Measurements from ENCODE around the gene PTEN. TPM values are rescaled to one million over a fixed set of nuclear protein-coding genes. Genes with fewer than 3 reads are reported as not detected.
"Not testable (repeated sequence)": the region's sequence is repeated elsewhere in the genome, so short reads cannot be mapped to it uniquely, and the experiment has no call there.

The PTEN gene
- total and polyA plus RNA-seq, 2 donors (not counting 3 experiments of a cell fraction or from before 2014, with no cell fraction given) = 8.0 to 76.9 TPM

DNA sequence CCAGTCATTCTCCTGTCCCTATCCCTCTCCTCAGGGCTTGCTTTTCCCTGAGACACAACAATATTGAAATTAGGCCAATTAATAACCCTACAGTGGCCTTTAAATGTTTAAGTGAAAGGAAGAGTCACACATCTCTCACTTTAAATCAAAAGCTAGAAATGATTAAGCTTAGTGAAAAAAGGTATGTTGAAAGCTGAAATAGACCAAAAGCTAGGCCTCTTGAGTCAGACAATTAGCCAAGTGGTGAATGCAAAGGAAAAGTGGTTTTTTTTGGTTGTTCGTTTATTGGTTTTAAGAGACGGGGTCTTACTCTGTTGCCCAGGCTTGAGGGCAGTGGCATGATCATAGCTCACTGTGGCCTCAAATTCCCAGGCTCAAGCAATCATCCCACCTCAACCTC lies 35.7 kb upstream of the PTEN start:
- H4K20me1 ChIP-seq (replicated peaks; ENCODE audit: control insufficient read depth, extremely low read depth, insufficient read depth, low read length) = no peaks in the 10 kb centered on the region
- CTCF ChIA-PET = interaction anchor here (1.2 kb wide), 2 partner anchors 8 to 10 kb away, joined by 3 read pairs; partner anchors contain the start of gene ATAD1
- intact Hi-C loops (cut with micrococcal nuclease) = no loop called here
- no peak overlapping the region for H3K4me3 ChIP-seq (replicated peaks in 1 of 3; ENCODE audit: insufficient read depth in 1 of 3, low read depth in 1 of 3, low read length in 3 of 3)
- no peak overlapping the region for H3K27ac ChIP-seq (ENCODE audit: insufficient read depth, low read depth, low read length)
- TF ChIP-seq, protein P1, sequence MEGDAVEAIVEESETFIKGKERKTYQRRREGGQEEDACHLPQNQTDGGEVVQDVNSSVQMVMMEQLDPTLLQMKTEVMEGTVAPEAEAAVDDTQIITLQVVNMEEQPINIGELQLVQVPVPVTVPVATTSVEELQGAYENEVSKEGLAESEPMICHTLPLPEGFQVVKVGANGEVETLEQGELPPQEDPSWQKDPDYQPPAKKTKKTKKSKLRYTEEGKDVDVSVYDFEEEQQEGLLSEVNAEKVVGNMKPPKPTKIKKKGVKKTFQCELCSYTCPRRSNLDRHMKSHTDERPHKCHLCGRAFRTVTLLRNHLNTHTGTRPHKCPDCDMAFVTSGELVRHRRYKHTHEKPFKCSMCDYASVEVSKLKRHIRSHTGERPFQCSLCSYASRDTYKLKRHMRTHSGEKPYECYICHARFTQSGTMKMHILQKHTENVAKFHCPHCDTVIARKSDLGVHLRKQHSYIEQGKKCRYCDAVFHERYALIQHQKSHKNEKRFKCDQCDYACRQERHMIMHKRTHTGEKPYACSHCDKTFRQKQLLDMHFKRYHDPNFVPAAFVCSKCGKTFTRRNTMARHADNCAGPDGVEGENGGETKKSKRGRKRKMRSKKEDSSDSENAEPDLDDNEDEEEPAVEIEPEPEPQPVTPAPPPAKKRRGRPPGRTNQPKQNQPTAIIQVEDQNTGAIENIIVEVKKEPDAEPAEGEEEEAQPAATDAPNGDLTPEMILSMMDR (IDR thresholded peaks at IDR 0.05; ENCODE audit: extremely low read depth in 1 of 2, insufficient read depth in 1 of 2, low read depth in 1 of 2, low read length in 2 of 2) = no peak
- TF ChIP-seq POLR2AphosphoS5 (IDR thresholded peaks at IDR 0.05; ENCODE audit: insufficient read depth, low read depth, low read length) (no peak), FOS (IDR thresholded peaks at IDR 0.05; ENCODE audit: borderline replicate concordance, insufficient read depth, low read length) (no peak), GATA2 (IDR thresholded peaks at IDR 0.05; ENCODE audit: insufficient read depth, insufficient read length, low read depth, low read length) (no peak), JUN (IDR thresholded peaks at IDR 0.05; ENCODE audit: borderline replicate concordance, insufficient read depth, insufficient read length, low read depth) (no peak), EZH2 (IDR thresholded peaks at IDR 0.05; ENCODE audit: borderline replicate concordance, low read depth, low read length, severe bottlenecking) (no peak), MYC (IDR thresholded peaks at IDR 0.05; ENCODE audit: low read depth, low read length) (no peak), POLR2A (IDR thresholded peaks at IDR 0.05; ENCODE audit: low read depth, low read length) (no peak)
- TF ChIP-seq, protein P2, sequence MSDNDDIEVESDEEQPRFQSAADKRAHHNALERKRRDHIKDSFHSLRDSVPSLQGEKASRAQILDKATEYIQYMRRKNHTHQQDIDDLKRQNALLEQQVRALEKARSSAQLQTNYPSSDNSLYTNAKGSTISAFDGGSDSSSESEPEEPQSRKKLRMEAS (IDR thresholded peaks at IDR 0.05; ENCODE audit: insufficient read depth, insufficient read length) = no peak
- H3K9me1 ChIP-seq (replicated peaks; ENCODE audit: control insufficient read depth, extremely low read depth, insufficient read depth, low read length) = no peaks in the 10 kb centered on the region
- BruUV-seq (replicated peaks) = no TSS peak
- no peaks in the 10 kb centered on the region for H3K9me3 ChIP-seq (replicated peaks; ENCODE audit: control insufficient read depth, insufficient read depth, low read length)
- no peak overlapping the region for H3K4me2 ChIP-seq (ENCODE audit: insufficient read depth, low read length)
- H2AFZ ChIP-seq (ENCODE audit: low read depth, low read length) = no peak overlapping the region
- FAIRE-seq = no peak
- dilution Hi-C loops (cut with MboI; ENCODE audit: extremely low pct_ligation_motif_present, low sequenced_read_pairs) = no loop called here
- POLR2A ChIA-PET = no interaction called here
- no peak for DNase-seq (ENCODE audit: low read depth, low spot score)
- no peaks in the 10 kb centered on the region for H3K27me3 ChIP-seq (ENCODE audit: control insufficient read depth in 2 of 2, insufficient read depth in 2 of 2, low read length in 2 of 2)
- no peaks in the 10 kb centered on the region for H3K79me2 ChIP-seq (ENCODE audit: control insufficient read depth, insufficient read depth, low read length)
- H3K36me3 ChIP-seq (ENCODE audit: control insufficient read depth in 2 of 2, extremely low read depth in 1 of 2, insufficient read depth in 2 of 2, low read length in 2 of 2) = no peaks in the 10 kb centered on the region
- no peaks in the 10 kb centered on the region for H3K4me1 ChIP-seq (ENCODE audit: control insufficient read depth, extremely low read depth, insufficient read depth, low read length)
- no peak overlapping the region for H3K9ac ChIP-seq (replicated peaks; ENCODE audit: extremely low read depth, insufficient read depth, low read length)

DNA sequence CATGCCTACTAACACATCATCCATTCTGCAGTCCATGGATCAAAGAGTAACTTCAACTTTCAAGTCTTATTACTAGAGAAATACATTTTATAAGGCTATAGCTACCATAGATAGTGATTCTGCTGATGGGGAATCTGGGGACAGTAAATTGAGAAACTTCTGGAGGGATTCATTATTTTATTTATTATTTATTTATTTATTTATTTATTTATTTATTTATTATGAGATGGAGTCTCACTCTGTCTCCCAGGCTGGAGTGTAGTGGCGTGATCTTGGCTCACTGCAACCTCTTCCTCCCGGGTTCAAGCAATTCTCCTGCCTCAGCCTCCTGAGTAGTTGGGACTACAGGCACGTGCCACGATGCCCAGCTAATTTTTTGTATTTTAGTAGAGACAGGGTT lies 34.4 kb upstream of the PTEN start:
- dilution Hi-C loops (cut with MboI; ENCODE audit: extremely low pct_ligation_motif_present, low sequenced_read_pairs) = not testable (repeated sequence)

More for the DNA sequence above, 34.4 kb upstream of the PTEN start:
- FAIRE-seq; H3K9me1 ChIP-seq (replicated peaks; ENCODE audit: control insufficient read depth, extremely low read depth, insufficient read depth, low read length); H3K9ac ChIP-seq (replicated peaks; ENCODE audit: extremely low read depth, insufficient read depth, low read length); BruUV-seq (replicated peaks); H3K27me3 ChIP-seq (ENCODE audit: control insufficient read depth in 2 of 2, insufficient read depth in 2 of 2, low read length in 2 of 2); POLR2A ChIA-PET; DNase-seq (ENCODE audit: low read depth, low spot score); H3K27ac ChIP-seq (ENCODE audit: insufficient read depth, low read depth, low read length); H3K4me2 ChIP-seq (ENCODE audit: insufficient read depth, low read length); H3K79me2 ChIP-seq (ENCODE audit: control insufficient read depth, insufficient read depth, low read length); H3K9me3 ChIP-seq (replicated peaks; ENCODE audit: control insufficient read depth, insufficient read depth, low read length); H3K4me1 ChIP-seq (ENCODE audit: control insufficient read depth, extremely low read depth, insufficient read depth, low read length); H2AFZ ChIP-seq (ENCODE audit: low read depth, low read length); H3K4me3 ChIP-seq (replicated peaks in 1 of 3; ENCODE audit: insufficient read depth in 1 of 3, low read depth in 1 of 3, low read length in 3 of 3); H4K20me1 ChIP-seq (replicated peaks; ENCODE audit: control insufficient read depth, extremely low read depth, insufficient read depth, low read length); H3K36me3 ChIP-seq (ENCODE audit: control insufficient read depth in 2 of 2, extremely low read depth in 1 of 2, insufficient read depth in 2 of 2, low read length in 2 of 2); intact Hi-C loops (cut with micrococcal nuclease): not testable (repeated sequence)
- CTCF ChIA-PET = interaction anchor here (1.2 kb wide), 1 partner anchor 11 kb away, joined by 3 read pairs; the partner anchor contains the start of gene ATAD1
